HG03460 (cell line): ENCODE data around the gene PER3.

Source experiments
- ATAC-seq: cut with Tn5 transposase; IDR thresholded peaks from one replicate; pipeline ENCODE4 v1.9.1; 2021; ENCODE audit not compliant: unreplicated experiment

The PER3 gene

DNA sequence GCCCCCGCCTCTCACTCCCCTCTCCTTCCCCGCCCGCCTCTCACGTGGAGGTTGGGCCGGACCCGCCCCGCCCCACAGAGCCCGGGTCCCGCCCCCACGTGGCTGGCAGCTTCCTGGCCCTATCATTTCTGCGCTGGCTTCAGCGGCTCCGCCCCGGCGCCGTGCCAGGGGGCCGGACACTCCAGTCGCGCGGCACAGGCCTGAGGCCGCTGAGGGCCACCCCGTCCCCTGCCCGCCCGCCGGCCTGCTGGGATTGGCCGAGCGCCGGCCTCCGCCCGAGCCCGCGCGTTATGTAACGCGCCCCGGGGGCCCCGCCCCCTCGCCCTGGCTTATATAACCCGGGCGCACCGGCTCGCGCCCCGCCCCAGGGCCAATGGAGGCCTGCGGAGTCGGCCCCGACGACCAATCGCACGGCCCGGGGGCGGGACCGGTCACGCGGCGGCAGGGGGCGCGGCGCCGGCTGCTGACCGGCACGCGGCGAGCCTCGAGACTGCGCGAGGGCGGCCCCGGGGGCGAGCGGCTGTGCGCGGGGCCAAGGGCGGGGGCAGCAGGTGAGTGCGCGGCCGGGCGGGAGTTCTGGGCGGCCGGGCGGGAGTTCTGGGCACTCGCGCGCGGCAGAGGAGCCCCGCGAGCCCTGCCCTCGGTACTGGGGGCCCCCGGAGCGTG lies at the start of gene PER3:
Gene PER3 (plus strand): TSS at position 466 of the 666 bp plus-strand sequence. CDS start 587 bp downstream, outside the sequence.
- peak; percentile 93 for ATAC-seq

DNA sequence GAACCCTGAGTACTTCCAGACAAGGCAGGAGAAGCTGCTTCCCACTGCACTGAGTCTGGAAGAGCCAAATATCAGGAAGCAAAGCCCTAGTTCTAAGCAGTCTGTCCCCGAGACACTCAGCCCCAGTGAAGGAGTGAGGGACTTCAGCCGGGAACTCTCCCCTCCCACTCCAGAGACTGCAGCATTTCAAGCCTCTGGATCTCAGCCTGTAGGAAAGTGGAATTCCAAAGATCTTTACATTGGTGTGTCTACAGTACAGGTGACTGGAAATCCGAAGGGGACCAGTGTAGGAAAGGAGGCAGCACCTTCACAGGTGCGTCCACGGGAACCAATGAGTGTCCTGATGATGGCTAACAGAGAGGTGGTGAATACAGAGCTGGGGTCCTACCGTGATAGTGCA lies 46.0 kb upstream of the PER3 start:
- ATAC-seq, result no peak

DNA sequence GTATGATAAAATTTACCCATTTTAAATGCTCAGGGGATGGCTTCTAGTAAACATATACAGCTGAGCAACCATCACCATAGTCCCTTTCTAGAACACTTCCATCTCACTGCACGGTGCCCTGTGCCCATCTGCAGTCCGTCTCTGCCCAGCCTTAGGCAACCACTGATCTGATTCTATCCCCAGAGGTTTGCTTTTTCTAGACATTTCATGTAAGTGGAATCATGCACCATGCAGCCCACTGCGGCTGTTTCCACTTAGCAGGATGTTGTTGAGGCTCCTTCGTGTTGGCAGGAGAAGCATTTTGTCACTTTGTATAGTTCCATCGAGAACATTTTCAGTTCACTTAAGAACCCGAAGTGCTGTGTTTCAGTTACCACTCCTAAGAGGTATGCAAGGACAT lies 40.7 kb upstream of the PER3 start:
- no peak for ATAC-seq

DNA sequence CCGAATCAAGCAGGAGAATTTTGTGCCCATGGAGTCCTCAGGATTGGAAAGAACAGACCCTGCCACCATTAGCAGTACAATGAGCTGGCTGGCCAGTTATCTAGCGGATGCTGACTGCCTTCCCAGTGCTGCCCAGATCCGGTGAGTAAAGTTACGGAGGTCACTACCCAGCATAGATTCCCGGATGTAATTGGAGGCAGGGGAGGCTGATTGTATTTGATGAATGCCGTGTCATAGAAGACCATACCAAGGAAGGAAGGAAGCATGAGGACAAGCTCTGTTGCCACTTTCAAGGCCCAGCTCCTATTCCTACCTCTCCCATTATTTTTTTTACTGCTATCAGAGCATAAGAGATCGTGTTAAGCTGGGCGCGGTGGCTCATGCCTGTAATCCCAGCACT lies 39.2 kb upstream of the PER3 start:
- no peak for ATAC-seq

DNA sequence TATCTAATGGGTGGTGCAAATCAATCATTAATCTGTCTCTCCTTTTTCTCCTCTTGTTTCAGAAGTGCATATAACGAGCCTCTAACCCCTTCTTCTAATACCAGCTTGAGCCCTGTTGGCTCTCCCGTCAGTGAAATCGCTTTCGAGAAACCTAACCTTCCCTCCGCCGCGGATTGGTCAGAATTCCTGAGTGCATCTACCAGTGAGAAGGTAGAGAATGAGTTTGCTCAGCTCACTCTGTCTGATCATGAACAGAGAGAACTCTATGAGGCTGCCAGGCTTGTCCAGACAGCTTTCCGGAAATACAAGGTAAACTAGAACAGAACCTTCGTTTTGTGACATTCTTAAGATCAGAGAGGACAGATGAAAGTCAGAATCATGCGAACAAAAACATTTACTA lies 38.3 kb upstream of the PER3 start:
- no peak for ATAC-seq

DNA sequence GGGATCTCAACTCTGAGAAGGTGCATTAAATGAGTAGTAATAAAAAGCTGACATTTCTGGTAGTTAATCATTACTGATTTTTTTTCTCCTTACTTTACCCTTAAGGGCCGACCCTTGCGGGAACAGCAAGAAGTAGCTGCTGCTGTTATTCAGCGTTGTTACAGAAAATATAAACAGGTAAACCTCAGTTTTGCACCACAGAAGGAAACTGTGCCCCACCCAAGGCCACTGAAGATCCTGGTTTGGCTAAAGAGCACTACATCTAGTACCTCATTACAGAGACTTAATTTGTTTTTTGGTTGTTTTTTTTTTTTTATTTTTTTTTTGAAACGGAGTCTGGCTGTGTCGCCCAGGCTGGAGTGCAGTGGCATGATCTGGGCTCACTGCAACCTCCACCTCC lies 36.5 kb upstream of the PER3 start:
- no peak for ATAC-seq

DNA sequence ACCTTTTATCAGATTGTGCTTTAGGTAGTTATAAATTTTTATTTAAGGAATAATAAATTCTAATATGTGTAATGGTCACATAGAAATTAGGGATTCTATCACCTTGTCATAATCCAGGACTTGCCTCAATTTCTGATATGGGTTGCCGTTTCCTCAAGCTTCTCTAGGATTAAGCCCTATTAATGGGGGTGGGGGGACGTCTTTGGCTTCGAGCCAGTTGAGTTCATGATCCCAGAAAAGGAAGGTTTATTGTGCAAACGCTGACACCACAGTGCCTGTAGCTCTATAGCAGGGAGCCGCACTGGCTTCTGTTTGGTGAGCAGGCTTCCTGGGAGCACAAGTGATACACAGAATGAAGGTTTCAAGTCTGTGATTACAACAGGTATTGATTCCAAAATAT lies 35.0 kb upstream of the PER3 start:
- ATAC-seq, result no peak

DNA sequence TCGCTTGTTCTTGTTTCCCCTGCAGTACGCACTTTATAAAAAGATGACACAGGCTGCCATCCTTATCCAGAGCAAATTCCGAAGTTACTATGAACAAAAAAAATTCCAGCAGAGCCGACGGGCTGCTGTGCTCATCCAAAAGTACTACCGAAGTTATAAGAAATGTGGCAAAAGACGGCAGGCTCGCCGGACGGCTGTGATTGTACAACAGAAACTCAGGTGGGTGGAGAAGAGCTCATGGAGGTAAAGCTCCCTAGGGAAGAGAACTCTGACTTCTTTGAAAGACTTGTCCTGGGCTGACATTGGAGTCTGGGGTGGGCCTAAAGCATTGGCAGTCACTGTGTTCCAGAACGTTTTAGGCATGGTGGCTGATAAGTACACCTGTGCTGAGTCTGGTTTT lies 32.9 kb upstream of the PER3 start:
- no peak for ATAC-seq

DNA sequence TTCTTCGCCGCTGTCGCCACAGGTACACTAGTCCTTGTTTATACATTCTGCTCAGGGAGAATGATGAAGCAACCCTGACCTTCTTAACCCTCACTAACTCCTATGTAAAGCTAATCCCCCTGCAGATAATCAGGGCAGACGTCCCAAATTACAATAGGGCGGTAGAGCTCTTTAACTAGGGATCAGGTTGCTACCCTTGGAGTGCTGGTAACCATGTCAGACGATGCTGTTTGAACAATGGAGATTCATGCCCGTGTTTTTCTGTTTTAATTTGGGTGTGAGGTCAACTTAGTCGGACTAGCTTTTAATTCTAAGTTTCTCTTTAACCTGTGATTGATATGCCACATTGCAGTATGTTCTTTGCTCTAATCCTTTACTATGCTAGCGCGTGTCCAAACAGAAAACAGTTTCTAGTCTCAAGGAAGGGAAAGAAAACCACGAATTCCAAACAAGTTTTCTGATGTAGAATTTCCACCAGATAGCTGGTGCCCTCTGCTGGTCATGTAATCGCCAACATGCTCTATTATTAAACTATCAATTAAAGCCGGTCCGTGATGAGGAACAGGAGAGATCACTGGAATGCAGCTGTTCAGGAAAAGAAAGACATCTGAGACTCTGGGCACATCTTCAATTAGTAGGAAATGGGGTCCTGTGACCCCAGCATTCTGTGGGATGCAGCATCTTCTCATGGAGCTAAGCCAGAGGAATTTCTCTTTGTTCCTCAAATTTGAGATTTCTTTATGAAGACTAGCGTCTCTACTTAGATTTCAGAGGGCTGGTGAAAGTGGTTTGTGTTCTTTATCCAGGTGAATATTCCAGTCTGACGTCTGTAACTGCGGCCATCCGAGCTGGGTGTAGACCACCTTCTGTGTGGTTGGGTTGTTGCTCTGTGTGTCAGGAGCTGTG lies 31.3 kb upstream of the PER3 start:
- ATAC-seq, result no peak

DNA sequence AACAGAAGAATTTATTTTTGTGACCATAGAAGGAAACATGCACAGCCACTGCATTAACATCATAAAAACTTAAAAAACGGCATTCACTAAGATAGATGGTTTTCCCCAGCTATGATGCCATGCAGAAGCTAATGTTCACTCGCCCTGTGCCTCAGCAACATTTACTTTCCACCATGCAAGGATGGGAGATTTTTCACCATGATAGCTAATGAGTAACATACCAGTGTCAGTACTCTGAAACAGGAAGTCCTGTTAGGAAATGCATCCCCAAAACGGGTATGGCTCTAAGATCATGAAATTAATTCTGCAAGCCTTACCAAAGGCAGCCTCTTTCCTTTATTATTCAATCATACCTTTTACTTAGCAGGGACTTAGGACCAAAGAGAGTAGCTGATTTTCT lies 30.4 kb upstream of the PER3 start:
- no peak for ATAC-seq

DNA sequence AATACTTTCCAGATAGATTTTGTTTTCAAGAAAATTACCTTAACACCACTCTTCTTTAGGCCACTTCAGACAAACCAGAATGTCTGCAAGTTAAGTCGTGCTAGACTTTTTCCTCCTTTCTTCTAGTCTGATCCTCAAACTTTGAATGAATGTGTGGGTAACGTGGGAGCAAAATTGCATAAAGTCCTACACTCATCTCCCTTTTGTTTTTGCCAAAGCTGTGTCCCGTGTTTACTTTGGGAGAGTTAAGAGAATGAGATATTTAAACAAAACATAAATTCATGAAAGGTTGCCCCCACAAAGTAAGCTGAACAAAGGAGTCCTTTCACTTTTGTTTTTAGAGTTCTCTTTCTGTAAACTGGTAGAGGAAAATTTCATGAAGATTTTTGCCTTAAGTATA lies 29.9 kb upstream of the PER3 start:
- no peak for ATAC-seq

DNA sequence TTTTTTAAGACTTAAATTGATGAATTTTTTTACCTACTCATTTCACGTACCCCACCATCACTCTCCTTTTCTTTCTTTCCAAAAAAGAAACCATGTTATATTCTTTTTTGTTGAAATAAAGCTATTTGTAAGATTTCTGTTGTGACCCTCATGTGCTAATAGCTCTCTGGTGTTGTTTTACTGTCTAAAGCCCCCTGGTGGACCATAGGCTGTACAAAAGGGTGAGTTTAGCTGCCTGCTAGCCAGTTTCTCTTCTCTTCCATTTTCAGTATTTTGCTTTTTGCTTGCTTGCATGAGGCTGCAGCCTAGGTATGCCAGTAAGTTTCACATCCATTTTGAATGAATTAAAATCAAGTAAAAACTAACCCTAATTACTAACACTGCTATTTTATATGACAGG lies 28.6 kb upstream of the PER3 start:
- ATAC-seq, result no peak

DNA sequence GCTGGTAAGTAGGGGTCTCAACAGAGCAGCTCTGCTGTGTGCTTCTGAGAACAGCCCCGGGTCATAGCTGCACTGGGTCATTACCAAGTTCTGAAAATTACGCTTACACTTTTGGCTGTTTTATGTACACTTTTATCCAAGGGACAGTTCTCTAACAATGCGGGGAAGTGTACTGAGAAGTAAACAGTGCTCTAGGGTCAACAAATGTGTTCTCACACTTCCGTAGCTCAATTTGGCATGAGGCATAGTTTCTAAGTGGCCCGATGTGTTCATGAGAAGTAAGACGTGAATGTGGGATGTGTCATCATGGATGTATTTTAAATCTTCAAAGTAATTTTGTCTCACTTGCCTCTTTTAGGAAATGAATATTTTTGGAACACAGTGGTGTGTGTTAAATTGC lies 23.8 kb upstream of the PER3 start:
- ATAC-seq, result no peak

DNA sequence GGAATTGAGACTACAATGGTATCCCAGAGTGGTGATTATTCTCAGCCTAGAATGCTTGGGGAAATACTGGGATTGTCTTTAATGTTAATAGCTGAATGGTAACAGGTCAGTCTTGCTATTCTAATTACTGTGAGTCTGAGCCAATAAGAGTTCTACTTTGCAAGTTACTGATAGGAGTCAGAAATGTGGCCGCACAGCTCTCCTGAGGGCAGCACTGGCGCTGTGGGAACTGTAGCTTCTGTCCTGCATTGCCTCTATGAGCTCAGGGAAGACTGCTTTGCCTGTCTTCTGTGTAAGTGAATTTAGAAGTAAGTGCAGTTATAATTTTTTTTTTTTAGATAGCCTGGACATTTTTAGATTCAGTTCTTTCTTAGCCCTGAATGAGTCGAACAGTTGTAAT lies 23.0 kb upstream of the PER3 start:
- no peak for ATAC-seq

DNA sequence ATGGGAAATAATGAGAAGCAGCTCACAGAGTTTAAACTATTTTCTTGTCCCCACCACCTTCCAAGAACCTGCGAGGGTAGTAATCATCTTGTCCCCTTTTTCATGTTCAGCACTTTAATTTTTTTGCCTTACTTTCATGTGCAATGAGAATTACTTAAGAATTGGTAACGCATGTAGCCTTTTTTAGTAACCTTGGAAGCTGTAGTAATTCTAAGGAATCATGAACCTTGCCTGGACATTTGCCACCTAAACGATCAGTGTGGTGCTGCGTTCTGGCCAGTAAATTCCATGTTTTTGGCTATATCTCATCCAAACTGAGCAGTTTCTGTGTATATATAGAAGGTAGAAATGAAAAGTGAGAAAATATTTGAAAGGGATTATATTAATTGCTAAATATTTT lies 16.9 kb upstream of the PER3 start:
- ATAC-seq, result no peak

DNA sequence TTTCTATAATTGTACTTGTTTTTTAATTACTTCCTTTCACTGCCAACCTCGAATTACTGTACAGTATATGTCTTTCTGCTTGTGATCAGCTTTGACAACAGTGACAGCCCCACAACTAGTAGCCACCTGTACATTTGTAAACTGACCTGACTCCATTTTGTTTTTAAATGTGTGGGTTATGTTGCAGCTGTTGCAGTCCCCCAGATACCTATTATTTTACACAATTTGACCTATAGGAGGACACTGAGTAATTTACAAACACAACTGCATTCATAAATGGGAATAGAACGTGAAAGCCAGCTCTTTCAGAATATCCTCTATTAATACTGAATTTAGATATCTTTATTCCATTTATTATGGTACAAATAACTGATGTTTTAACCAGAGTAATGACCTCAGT lies 15.5 kb upstream of the PER3 start:
- no peak for ATAC-seq

DNA sequence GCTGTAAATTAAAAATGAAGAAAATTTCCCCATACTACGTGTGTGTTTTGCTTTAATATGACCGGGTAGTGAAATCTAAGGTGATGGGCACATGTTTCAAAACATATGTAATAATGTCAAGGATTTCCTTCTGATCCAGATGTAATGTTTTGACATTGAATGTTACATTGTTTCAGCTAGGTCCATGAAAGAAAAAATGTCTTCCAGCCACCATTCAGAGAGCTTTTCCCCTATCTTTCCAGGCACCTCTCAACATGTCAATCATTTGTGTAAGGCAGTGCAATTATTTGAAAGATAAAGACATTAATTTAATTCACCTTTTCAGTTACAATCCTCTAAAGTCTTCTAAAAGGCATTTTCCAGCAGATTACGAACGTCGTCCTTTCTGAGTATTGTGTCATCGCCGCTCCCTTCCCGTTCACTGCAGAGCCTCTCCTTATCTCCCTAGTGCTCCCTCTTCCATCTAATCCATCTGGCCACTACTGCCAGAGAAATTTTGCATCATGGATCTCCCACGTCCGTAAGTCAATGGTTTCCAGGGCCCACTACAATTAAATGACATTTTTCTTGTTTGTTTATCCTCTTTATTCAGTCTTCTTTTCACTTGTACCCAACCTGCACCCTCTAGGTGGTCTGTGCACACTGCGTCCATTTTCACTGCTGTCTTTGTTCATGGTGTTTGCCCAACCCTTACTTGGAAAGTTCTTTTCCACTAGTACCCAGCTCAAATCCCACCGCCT lies 14.2 kb upstream of the PER3 start:
- ATAC-seq, result no peak

DNA sequence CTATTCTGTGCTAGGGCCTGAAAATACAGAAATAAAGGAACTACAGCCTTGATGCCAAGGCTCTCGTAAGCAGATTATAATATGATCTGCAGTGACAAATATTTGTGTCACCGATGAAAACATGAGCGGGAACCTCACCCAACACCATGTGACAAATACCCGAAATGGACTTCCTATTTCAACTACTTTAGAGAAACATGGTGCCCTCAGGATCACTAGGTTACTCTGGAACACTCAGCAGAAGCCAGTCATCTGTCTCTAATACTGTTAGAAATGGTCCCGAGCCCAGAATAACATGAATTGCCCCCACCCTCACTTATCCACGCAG lies 13.5 kb upstream of the PER3 start:
- no peak for ATAC-seq

DNA sequence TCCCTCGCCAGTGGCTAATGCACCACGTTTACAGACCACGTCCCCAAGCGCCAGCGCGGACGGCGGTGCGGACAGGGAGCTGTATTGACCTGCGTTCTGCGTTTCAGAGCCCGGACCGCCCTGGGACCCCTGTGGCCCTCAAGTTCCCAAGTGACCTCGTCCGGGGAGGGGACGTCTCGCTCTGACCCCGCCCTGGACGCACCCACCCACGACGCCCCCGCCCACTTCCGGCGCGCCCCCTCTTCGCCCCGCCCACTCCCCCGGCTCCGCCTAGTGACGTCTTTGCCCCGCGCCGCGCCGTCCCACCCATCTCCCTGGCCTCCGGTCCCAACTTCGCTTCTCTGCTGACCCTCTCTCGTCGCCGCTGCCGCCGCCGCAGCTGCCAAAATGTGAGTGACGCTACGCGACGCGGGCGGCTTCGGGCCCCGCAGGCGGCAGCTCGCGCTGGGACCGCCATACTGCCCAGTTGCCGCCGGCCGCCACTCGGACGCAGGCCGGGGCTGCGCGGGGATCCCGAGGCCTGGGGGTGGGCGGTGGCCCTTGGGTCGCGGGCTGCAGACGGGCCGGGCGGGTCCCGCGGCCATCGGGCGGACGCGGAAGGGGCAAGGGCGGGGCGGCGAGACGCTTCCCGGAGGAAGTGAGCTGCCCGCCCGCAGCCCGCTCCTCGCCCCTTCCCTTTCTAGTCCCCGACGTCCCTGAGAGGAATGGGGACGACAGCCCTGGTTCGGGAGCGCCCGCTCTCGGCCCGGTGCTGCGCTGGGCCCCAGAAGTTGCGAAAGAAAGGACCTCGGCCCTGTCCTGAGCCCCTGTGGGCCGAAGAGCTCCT lies 12.9 kb upstream of the PER3 start, which contains the start of gene VAMP3:
Gene VAMP3 (plus strand): TSS at position 300 of the 826 bp plus-strand sequence. CDS start 88 bp downstream, at position 388.
- ATAC-seq, result peak; percentile 66

DNA sequence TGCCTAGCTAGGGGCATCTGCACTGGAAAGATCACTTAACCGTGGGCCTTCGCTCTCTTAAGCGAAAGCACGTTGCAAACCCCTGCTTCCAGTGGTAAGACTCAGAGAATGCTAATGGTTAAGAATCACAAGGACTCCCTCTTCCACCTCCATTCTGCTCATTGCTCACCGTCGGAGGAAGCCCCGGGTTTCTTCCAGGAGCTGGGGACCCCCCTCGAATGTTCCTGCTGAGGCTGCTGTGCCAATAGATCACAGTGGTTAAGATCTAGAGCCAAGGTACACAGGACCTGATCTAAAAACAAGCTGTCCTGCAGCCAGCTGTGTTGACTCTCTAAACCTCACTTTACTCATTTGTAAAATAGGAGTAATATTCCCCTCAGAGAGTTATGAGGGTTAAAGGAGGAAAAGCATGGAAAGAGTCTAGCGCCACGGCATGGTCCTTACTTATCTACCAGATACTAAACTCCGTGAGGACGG lies 12.2 kb upstream of the PER3 start:
- ATAC-seq, result peak; percentile 15

DNA sequence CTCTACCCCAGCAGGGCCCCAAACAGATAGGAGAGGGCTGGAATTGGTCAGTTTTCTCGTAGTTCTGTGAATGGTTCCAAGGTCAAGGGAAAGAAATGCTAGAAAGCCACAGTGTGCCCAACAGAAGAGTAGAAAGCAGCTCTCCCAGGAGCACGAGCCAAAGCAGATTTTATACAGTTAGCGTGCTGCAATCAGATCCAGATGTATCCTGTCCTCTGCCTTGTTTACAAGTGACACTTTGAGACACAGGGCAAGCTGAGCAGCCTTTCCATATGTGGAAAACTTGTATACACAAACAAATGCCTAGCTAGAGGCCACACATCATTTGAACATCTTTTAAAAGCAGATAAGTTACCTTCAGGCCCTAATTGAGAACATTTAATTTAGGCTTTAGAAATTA lies 6.5 kb upstream of the PER3 start:
- no peak for ATAC-seq
